Thoracic aorta (tissue), 2 donors: Measurements from ENCODE around the gene COX6B2. TPM values are rescaled to one million over a fixed set of nuclear protein-coding genes. Genes with fewer than 3 reads are reported as not detected.
A peak's percentile ranks its signal among the peaks of the same experiment; 100 is the strongest.
"Not testable (repeated sequence)": the region's sequence is repeated elsewhere in the genome, so short reads cannot be mapped to it uniquely, and the experiment has no call there.

Experiments used
- ATAC-seq: fragments of 150-250 bp; one replicate; pipeline ENCODE4 v1.8.0; 2017; ENCODE audit warnings: low read depth; ENCODE audit not compliant: insufficient number of reproducible peaks, low FRiP score
- DNase-seq: peaks from one replicate; pipeline ENCODE4 v3.0.0-alpha.2; 2020; ENCODE audit warnings: low spot score
- H3K27ac ChIP-seq, 2 donors: fragments of 200-600 bp; sonication (generic); 1 replicate in 1 of 2; 2 replicates in 1 of 2; pipeline ENCODE4 v1.5.1; 2016; ENCODE audit warnings: mild to moderate bottlenecking in 2 of 2, moderate library complexity in 2 of 2
- H3K27me3 ChIP-seq: fragments of 200-600 bp; sonication (generic); replicated peaks from 2 replicates; pipeline ENCODE4 v1.6.0; 2016; ENCODE audit warnings: mild to moderate bottlenecking; ENCODE audit not compliant: insufficient read depth
- H3K36me3 ChIP-seq: fragments of 200-600 bp; sonication (generic); one replicate; pipeline ENCODE4 v1.5.1; 2016
- H3K4me1 ChIP-seq, 2 donors: fragments of 200-600 bp; sonication (generic); 1 replicate in 1 of 2; 2 replicates in 1 of 2; pipeline versions ENCODE4 v1.5.1 to v1.6.0; 2016; ENCODE audit warnings: low read depth in 2 of 2, mild to moderate bottlenecking in 1 of 2; ENCODE audit not compliant: control insufficient read depth in 1 of 2
- H3K4me3 ChIP-seq: fragments of 200-600 bp; sonication (generic); 2 replicates; pipeline ENCODE4 v1.5.1; 2016; ENCODE audit warnings: mild to moderate bottlenecking
- H3K9me3 ChIP-seq: fragments of 200-600 bp; sonication (generic); 2 replicates; pipeline ENCODE4 v1.5.1; 2016
- total RNA-seq, 2 donors: library from RNA; depleted of rRNA; stranded (reverse); fragments of >200 nt; gene quantifications; one replicate each; pipeline versions ENCODE4 v1.1.0 to v1.2.3, GENCODE V29; 2016
- TF ChIP-seq, protein P1 (sequence below): fragments of 200-600 bp; sonication (generic); IDR thresholded peaks from one replicate; pipeline ENCODE4 v1.5.1; 2019; ENCODE audit warnings: antibody characterized with exemption

COX6B2 gene
- total RNA-seq, result not detected

- H3K36me3 ChIP-seq, result no peaks in the 10 kb centered on the region
- peaks cover 6% of the 10 kb centered on the region for H3K27me3 ChIP-seq
- H3K27ac ChIP-seq, result no peak within 1 kb of the TSS
- no peak for ATAC-seq
- TF ChIP-seq, protein P1, sequence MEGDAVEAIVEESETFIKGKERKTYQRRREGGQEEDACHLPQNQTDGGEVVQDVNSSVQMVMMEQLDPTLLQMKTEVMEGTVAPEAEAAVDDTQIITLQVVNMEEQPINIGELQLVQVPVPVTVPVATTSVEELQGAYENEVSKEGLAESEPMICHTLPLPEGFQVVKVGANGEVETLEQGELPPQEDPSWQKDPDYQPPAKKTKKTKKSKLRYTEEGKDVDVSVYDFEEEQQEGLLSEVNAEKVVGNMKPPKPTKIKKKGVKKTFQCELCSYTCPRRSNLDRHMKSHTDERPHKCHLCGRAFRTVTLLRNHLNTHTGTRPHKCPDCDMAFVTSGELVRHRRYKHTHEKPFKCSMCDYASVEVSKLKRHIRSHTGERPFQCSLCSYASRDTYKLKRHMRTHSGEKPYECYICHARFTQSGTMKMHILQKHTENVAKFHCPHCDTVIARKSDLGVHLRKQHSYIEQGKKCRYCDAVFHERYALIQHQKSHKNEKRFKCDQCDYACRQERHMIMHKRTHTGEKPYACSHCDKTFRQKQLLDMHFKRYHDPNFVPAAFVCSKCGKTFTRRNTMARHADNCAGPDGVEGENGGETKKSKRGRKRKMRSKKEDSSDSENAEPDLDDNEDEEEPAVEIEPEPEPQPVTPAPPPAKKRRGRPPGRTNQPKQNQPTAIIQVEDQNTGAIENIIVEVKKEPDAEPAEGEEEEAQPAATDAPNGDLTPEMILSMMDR, result no peak
- H3K9me3 ChIP-seq, result no peaks in the 10 kb centered on the region
- peak within 1 kb of the TSS; percentile 54 for H3K4me3 ChIP-seq
- peaks cover 4 to 12% of the 10 kb centered on the region in 2 donors for H3K4me1 ChIP-seq
- no peak for DNase-seq
These were observed at the start of gene COX6B2 for GRCh38 chr19:55354698-55355212. Gene COX6B2 (minus strand): TSS chr19:55354719. CDS start chr19:55354521, 198 bp downstream.

- DNase-seq (no peak), ATAC-seq (no peak)
- Histone ChIP-seq H3K9me3 (no peaks in the 10 kb centered on the region), H3K36me3 (peaks cover 17% of the 10 kb centered on the region), H3K4me3 (no peak overlapping the region), H3K4me1 (peaks cover 15 to 18% of the 10 kb centered on the region in 2 donors), H3K27me3 (no peaks in the 10 kb centered on the region), H3K27ac (no peak overlapping the region)
- TF ChIP-seq, protein P1, result no peak
These were observed 48.0 kb upstream of the COX6B2 start for GRCh38 chr19:55402509-55402908.

DNA sequence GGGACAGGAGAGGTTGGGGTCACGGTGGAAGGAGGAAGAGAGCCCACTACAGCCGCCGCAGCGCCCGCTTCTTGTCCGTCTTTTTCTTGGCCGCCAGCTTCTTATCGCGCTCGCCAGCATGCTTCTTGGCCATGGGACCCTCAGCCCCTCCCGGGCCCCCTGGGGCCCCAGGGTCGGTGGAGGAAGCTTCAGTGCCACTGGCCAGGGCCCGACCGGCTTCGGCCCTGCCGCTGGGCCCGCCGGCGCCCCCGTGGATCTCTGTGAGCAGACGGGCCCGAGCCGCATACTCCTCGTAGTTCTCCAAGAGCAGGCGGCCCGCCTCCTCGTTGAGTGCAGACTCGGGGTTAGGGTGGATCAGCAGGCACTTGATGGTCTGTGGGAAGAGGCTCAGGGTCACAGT, 46.9 kb upstream of the COX6B2 start:
- not testable (repeated sequence) for H3K27ac ChIP-seq, ATAC-seq, DNase-seq, H3K4me3 ChIP-seq, H3K27me3 ChIP-seq, H3K9me3 ChIP-seq
- Histone ChIP-seq H3K36me3 (peaks cover 17% of the 10 kb centered on the region), H3K4me1 (peaks cover 8 to 12% of the 10 kb centered on the region in 2 donors)

- TF ChIP-seq, protein P1, result no peak
- Histone ChIP-seq H3K4me3 (no peak overlapping the region), H3K27ac (no peak overlapping the region), H3K4me1 (peaks cover 0 to 3% of the 10 kb centered on the region in 2 donors), H3K27me3 (no peaks in the 10 kb centered on the region), H3K9me3 (no peaks in the 10 kb centered on the region), H3K36me3 (peaks cover 17% of the 10 kb centered on the region)
- ATAC-seq (no peak), DNase-seq (no peak)
These were observed 46.0 kb upstream of the COX6B2 start for GRCh38 chr19:55400281-55401087.

GRCh38 chr19:55398200-55398925, 43.8 kb upstream of the COX6B2 start:
- Histone ChIP-seq H3K27ac (no peak overlapping the region), H3K27me3 (no peaks in the 10 kb centered on the region), H3K4me1 (no peaks in the 10 kb centered on the region), H3K36me3 (peaks cover 16% of the 10 kb centered on the region), H3K9me3 (no peaks in the 10 kb centered on the region), H3K4me3 (no peak overlapping the region)
- TF ChIP-seq, protein P1, result no peak
- no peak for ATAC-seq
- DNase-seq, result no peak
